Stomach (tissue), 19 donors: ENCODE data around the gene KLHL3. TPM values are rescaled to one million over a fixed set of nuclear protein-coding genes. Genes with fewer than 3 reads are reported as not detected.

Experiments
- DNase-seq, 2 donors: peaks; one replicate each; pipeline versions ENCODE4 v3.0.0 to v3.0.0-alpha.2; 2013 to 2019
- H3K27ac ChIP-seq, 5 donors: fragments of 200-600 bp in 4 of 5; sonication (generic) in 4 of 5; one replicate each; pipeline ENCODE4 v1.5.1; 2013 to 2019; ENCODE audit warnings: mild to moderate bottlenecking in 1 of 5, moderate library complexity in 1 of 5
- H3K27me3 ChIP-seq, 3 donors: fragments of 200-600 bp; sonication (generic); one replicate each; pipeline ENCODE4 v1.5.1; 2017 to 2019; ENCODE audit warnings: mixed run types in 1 of 3
- H3K36me3 ChIP-seq, 4 donors: fragments of 200-600 bp; sonication (generic); 1 replicate in 3 of 4; 2 replicates in 1 of 4; pipeline ENCODE4 v1.5.1; 2016 to 2019
- H3K4me1 ChIP-seq, 4 donors: fragments of 200-600 bp; sonication (generic); one replicate each; pipeline ENCODE4 v1.5.1; 2016 to 2019
- H3K4me3 ChIP-seq, 4 donors: fragments of 200-600 bp; sonication (generic) in 3 of 4; one replicate each; pipeline ENCODE4 v1.5.1; 2016 to 2019; ENCODE audit warnings: mild to moderate bottlenecking in 1 of 4
- H3K9me3 ChIP-seq, 4 donors: fragments of 200-600 bp; sonication (generic); one replicate each; pipeline ENCODE4 v1.5.1; 2016 to 2019
- EP300 ChIP-seq: sonication (generic); formaldehyde crosslinking; IDR thresholded peaks from one replicate; pipeline ENCODE4 v1.6.1; 2017; ENCODE audit warnings: antibody characterized with exemption
- POLR2A ChIP-seq, 4 donors: fragments of 450-650 bp; IDR thresholded peaks; one replicate each; pipeline ENCODE4 v1.6.1; 2016; ENCODE audit warnings: antibody characterized with exemption in 4 of 4, control low read depth in 2 of 4, mild to moderate bottlenecking in 1 of 4, moderate library complexity in 1 of 4
- POLR2AphosphoS5 ChIP-seq, 3 donors: sonication (generic); formaldehyde crosslinking; IDR thresholded peaks; one replicate each; pipeline ENCODE4 v1.6.1; 2016; ENCODE audit warnings: antibody characterized with exemption in 3 of 3
- WGBS, 5 donors: extraction: QIAGEN DNeasy Blood & Tissue Kit in 3 of 5; methylation state at CpG; one replicate each; pipeline versions ENCODE4 v1.1.5 to v1.1.7; 2013 to 2018; 5-methylcytosine and 5-hydroxymethylcytosine counted together
- intact Hi-C: fragments of 100-400 bp; cut with DNase I; formaldehyde crosslinking; loops from one replicate; pipeline ENCODE4 v1.15.1; 2023; ENCODE audit warnings: low total_unique reads
- long read RNA-seq, 10 donors: transcript quantifications; one replicate each; lab custom pipeline, GENCODE V29; 2026
- polyA plus RNA-seq, 3 donors: library from polyadenylated mRNA; stranded (reverse); fragments of 200-250 nt; gene quantifications; one replicate each; pipeline ENCODE4 v1.2.3, GENCODE V29; 2013
- total RNA-seq, 5 donors: library from RNA; depleted of rRNA; stranded (reverse); fragments of >200 nt; gene quantifications; one replicate each; pipeline versions ENCODE4 v1.1.0 to v1.2.3, GENCODE V29; 2014 to 2016
- TF ChIP-seq, protein P1 (sequence below), 7 experiments: fragments of 450-650 bp in 4 of 7; fragments of 200-600 bp in 3 of 7; sonication (generic) in 3 of 7; IDR thresholded peaks; one replicate each; pipeline ENCODE4 v1.5.1; 2016 to 2019; ENCODE audit warnings: antibody characterized with exemption in 7 of 7, control low read depth in 2 of 7, mild to moderate bottlenecking in 1 of 7
- donor health status: healthy with polysubstance abuse.
- donor health status: Bipolar disorder and iron deficiency.
- donor health status: healthy.

KLHL3 gene, protein sequence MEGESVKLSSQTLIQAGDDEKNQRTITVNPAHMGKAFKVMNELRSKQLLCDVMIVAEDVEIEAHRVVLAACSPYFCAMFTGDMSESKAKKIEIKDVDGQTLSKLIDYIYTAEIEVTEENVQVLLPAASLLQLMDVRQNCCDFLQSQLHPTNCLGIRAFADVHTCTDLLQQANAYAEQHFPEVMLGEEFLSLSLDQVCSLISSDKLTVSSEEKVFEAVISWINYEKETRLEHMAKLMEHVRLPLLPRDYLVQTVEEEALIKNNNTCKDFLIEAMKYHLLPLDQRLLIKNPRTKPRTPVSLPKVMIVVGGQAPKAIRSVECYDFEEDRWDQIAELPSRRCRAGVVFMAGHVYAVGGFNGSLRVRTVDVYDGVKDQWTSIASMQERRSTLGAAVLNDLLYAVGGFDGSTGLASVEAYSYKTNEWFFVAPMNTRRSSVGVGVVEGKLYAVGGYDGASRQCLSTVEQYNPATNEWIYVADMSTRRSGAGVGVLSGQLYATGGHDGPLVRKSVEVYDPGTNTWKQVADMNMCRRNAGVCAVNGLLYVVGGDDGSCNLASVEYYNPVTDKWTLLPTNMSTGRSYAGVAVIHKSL
- total RNA-seq (10 to 100 TPM in 4 of 5 donors, 1 to 10 TPM in 1; 9.5 to 20.4 (median 19.4) TPM), polyA plus RNA-seq (1 to 10 TPM in 1 of 3 donors, under 1 TPM in 2; 0.50 to 1.6 (median 0.76) TPM)
- long read RNA-seq, donor 1: 0 reads
- long read RNA-seq, donor 2: 0 reads
- long read RNA-seq, donor 3: 0 reads
- long read RNA-seq, donor 4: 0 reads
- long read RNA-seq, donor 5: 0 reads
- long read RNA-seq, donor 6, full-length matches to known transcripts: 1 of 1 reads
- long read RNA-seq, donor 6, partial matches to known transcripts: 0 of 1 reads
- long read RNA-seq, donor 6, other reads (novel, unspliced or antisense): 0 of 1 reads
- long read RNA-seq, donor 7: 0 reads
- long read RNA-seq, donor 8: 0 reads
- long read RNA-seq, donor 9, full-length matches to known transcripts: 1 of 1 reads
- long read RNA-seq, donor 9, partial matches to known transcripts: 0 of 1 reads
- long read RNA-seq, donor 9, other reads (novel, unspliced or antisense): 0 of 1 reads
- long read RNA-seq, donor 10: 0 reads

DNA sequence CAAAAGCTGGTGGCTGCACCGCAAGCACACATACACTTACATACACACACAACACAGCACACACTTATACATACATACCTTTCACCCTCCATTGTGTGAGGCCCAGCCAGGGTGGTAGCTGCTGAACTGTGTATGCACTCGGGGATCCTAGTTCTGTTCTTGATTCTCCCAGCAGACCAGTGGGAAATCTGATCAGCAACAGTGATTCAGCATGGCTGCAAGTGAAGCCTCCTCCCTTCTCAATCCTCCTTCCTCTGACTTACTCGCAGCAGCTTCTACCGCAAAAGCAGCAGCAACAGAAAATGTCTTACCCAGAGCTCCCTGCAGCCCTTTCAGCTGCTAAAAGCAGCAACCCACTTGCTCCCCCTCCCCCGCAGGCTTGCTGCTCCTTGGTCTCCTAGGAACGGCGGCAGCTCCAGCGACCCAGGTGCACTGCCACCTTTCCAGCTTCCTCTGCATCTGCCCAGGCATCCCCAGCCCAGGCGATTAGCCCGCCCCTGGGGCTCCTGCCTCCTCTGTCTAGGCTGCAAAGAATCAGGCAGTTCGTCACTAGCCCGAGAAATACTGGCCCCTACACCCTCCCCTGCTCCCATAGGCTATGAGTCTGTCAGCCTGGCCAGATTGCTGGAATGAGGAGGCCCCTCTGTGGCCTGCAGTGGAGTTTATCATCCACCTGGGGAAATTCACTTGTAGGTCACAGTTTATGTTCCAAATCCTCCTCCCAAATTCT is at the start of gene KLHL3:
Gene KLHL3 (minus strand): TSS at position 535 of the 730 bp plus-strand sequence. CDS start 443 bp downstream, at position 92.
- no peaks in the 10 kb centered on the region for H3K36me3 ChIP-seq
- DNase-seq: peak; percentile 46 to 79
- intact Hi-C loops: no loop called here
- H3K4me3 ChIP-seq: peak within 1 kb of the TSS; percentile 36 to 48 (median 40)
- H3K4me1 ChIP-seq: peaks cover 10 to 37% (median 21%) of the 10 kb centered on the region in 4 donors
- no peak for TF ChIP-seq POLR2AphosphoS5 (IDR thresholded peaks at IDR 0.05)
- TF ChIP-seq EP300: no peak
- TF ChIP-seq, protein P1, sequence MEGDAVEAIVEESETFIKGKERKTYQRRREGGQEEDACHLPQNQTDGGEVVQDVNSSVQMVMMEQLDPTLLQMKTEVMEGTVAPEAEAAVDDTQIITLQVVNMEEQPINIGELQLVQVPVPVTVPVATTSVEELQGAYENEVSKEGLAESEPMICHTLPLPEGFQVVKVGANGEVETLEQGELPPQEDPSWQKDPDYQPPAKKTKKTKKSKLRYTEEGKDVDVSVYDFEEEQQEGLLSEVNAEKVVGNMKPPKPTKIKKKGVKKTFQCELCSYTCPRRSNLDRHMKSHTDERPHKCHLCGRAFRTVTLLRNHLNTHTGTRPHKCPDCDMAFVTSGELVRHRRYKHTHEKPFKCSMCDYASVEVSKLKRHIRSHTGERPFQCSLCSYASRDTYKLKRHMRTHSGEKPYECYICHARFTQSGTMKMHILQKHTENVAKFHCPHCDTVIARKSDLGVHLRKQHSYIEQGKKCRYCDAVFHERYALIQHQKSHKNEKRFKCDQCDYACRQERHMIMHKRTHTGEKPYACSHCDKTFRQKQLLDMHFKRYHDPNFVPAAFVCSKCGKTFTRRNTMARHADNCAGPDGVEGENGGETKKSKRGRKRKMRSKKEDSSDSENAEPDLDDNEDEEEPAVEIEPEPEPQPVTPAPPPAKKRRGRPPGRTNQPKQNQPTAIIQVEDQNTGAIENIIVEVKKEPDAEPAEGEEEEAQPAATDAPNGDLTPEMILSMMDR (IDR thresholded peaks at IDR 0.05): peak in 1 of 7 experiments; percentile 8
- TF ChIP-seq POLR2A (IDR thresholded peaks at IDR 0.05): no peak
- no peaks in the 10 kb centered on the region for H3K9me3 ChIP-seq
- H3K27me3 ChIP-seq: no peaks in the 10 kb centered on the region
- peak within 1 kb of the TSS; percentile 42 to 82 (median 68) for H3K27ac ChIP-seq
- 2 to 7% (median 3%) methylated on average over 6 to 12 of the region's 12 CpGs for WGBS, 5 donors

DNA sequence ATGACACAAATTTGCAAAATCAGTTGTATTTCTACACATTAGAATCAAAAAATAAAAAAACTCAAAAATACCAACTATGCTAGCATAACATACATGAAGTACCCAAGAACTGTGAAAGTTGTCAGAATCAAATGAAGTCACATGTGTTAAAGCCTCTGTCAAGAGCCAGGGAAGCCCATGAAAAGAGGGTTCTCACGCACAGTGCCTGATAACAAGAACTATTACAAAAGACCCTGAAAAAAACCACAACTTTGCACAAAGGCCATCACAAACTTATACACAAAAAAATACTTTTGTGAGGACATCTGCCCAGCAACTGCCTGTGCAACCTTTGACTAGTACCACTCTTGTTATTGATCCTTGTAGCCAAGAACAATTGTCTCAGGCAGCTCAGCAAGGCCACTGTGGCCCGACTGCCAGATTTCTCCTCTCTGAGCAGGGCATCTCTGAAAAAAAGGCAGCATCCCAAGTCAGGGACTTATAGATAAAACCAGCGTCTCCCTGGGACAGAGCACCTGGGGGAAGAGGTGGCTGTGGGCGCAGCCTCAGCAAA is 47.2 kb upstream of the KLHL3 start:
- Histone ChIP-seq H3K27ac (no peak overlapping the region), H3K27me3 (no peaks in the 10 kb centered on the region), H3K36me3 (no peaks in the 10 kb centered on the region), H3K4me3 (no peak overlapping the region), H3K9me3 (no peaks in the 10 kb centered on the region), H3K4me1 (no peaks in the 10 kb centered on the region)
- intact Hi-C loops: no loop called here
- no peak for DNase-seq
- TF ChIP-seq, protein P1 (IDR thresholded peaks at IDR 0.05): no peak
- TF ChIP-seq POLR2AphosphoS5 (IDR thresholded peaks at IDR 0.05) (no peak), POLR2A (IDR thresholded peaks at IDR 0.05) (no peak), EP300 (no peak)
- 71 to 86% (median 80%) methylated on average over 4 of the region's 4 CpGs for WGBS, 5 donors

DNA sequence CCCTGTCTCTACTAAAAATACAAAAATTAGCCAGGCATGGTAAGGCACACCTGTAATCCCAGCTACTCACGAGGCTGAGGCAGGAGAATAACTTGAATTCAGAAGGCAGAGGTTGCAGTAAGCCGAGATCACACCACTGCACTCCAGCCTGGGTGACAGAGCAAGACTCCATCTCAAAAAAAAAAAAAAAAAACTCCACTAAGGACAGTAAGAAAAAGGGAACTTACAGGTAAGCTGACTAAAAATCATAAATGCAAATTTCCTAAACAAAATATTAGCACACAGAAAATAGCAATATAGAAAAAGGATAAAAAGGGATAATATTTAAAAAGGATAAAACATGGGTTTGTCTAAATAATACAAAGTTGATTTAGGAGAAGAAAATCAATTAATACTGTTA is 46.2 kb upstream of the KLHL3 start:
- Histone ChIP-seq H3K4me3 (no peak overlapping the region), H3K9me3 (no peaks in the 10 kb centered on the region), H3K27ac (no peak overlapping the region), H3K27me3 (no peaks in the 10 kb centered on the region), H3K36me3 (no peaks in the 10 kb centered on the region), H3K4me1 (no peaks in the 10 kb centered on the region)
- intact Hi-C loops: no loop called here
- 81 to 98% (median 93%) methylated on average over 2 of the region's 2 CpGs for WGBS, 5 donors
- no peak for DNase-seq
- TF ChIP-seq EP300 (no peak), POLR2AphosphoS5 (IDR thresholded peaks at IDR 0.05) (no peak), POLR2A (IDR thresholded peaks at IDR 0.05) (no peak)
- TF ChIP-seq, protein P1 (IDR thresholded peaks at IDR 0.05): no peak
